Osteocyte (in vitro differentiated cells): ENCODE results near the gene CNKSR2. TPM values are rescaled to one million over a fixed set of nuclear protein-coding genes. Genes with fewer than 3 reads are reported as not detected.
A peak's percentile ranks its signal among the peaks of the same experiment; 100 is the strongest.
"Not testable (repeated sequence)": the region's sequence is repeated elsewhere in the genome, so short reads cannot be mapped to it uniquely, and the experiment has no call there.

Experiments
- DNase-seq: peaks from one replicate; pipeline ENCODE4 v3.0.0; 2021; ENCODE audit warnings: mixed read lengths; ENCODE audit not compliant: unreplicated experiment; ENCODE audit errors: extremely low spot score
- H3K27ac Mint-ChIP-seq: one replicate; pipeline ENCODE4 v1.8.0; 2021; ENCODE audit warnings: mild to moderate bottlenecking, mixed read lengths; ENCODE audit not compliant: unreplicated experiment
- H3K27me3 Mint-ChIP-seq: one replicate; pipeline ENCODE4 v1.8.0; 2021; ENCODE audit warnings: mixed read lengths; ENCODE audit not compliant: unreplicated experiment
- H3K36me3 Mint-ChIP-seq: one replicate; pipeline ENCODE4 v1.8.0; 2021; ENCODE audit warnings: mixed read lengths; ENCODE audit not compliant: unreplicated experiment
- H3K4me1 Mint-ChIP-seq: one replicate; pipeline ENCODE4 v1.8.0; 2021; ENCODE audit warnings: mixed read lengths; ENCODE audit not compliant: unreplicated experiment
- H3K4me3 Mint-ChIP-seq: one replicate; pipeline ENCODE4 v1.8.0; 2021; ENCODE audit warnings: mild to moderate bottlenecking, moderate library complexity, mixed read lengths; ENCODE audit not compliant: unreplicated experiment
- H3K9me3 Mint-ChIP-seq: one replicate; pipeline ENCODE4 v1.8.0; 2021; ENCODE audit warnings: mixed read lengths; ENCODE audit not compliant: unreplicated experiment
- CTCF ChIP-seq: fragments of 200-600 bp; sonication (generic); IDR thresholded peaks from 2 replicates; pipeline ENCODE4 v1.5.0; 2021; ENCODE audit warnings: antibody characterized with exemption, mild to moderate bottlenecking, moderate library complexity
- total RNA-seq: library from RNA; stranded (reverse); gene quantifications from 2 replicates; pipeline ENCODE4 v1.2.1, GENCODE V29; 2021

Gene CNKSR2
- total RNA-seq, 1 donor from 2014 or later: 1.1 TPM

- no peak for TF ChIP-seq CTCF
- H3K4me1 Mint-ChIP-seq: no peaks in the 10 kb centered on the region
- no peak overlapping the region for H3K4me3 Mint-ChIP-seq
- H3K36me3 Mint-ChIP-seq: no peaks in the 10 kb centered on the region
- DNase-seq: no peak
- no peak overlapping the region for H3K27ac Mint-ChIP-seq
- H3K27me3 Mint-ChIP-seq: no peaks in the 10 kb centered on the region
- no peaks in the 10 kb centered on the region for H3K9me3 Mint-ChIP-seq
Observed at GRCh38 chrX:21469071-21469470, 94.9 kb downstream of the CNKSR2 start.

GRCh38 chrX:21476909-21477308 lies 102.7 kb downstream of the CNKSR2 start:
- H3K27ac Mint-ChIP-seq: no peak overlapping the region
- H3K4me1 Mint-ChIP-seq: peaks cover 2% of the 10 kb centered on the region
- DNase-seq: no peak
- H3K27me3 Mint-ChIP-seq: no peaks in the 10 kb centered on the region
- TF ChIP-seq CTCF: no peak
- no peak overlapping the region for H3K4me3 Mint-ChIP-seq
- no peaks in the 10 kb centered on the region for H3K9me3 Mint-ChIP-seq
- no peaks in the 10 kb centered on the region for H3K36me3 Mint-ChIP-seq

- Mint-ChIP-seq H3K27ac (no peak overlapping the region), H3K4me3 (no peak overlapping the region), H3K36me3 (no peaks in the 10 kb centered on the region), H3K27me3 (no peaks in the 10 kb centered on the region), H3K4me1 (peaks cover 2% of the 10 kb centered on the region), H3K9me3 (no peaks in the 10 kb centered on the region)
- peak; percentile 73 for TF ChIP-seq CTCF
- DNase-seq: no peak
Observed at GRCh38 chrX:21479695-21480270, 105.6 kb downstream of the CNKSR2 start.

- DNase-seq: no peak
- Mint-ChIP-seq H3K27me3 (no peaks in the 10 kb centered on the region), H3K4me3 (no peak overlapping the region), H3K27ac (no peak overlapping the region), H3K4me1 (peaks cover 2% of the 10 kb centered on the region), H3K9me3 (no peaks in the 10 kb centered on the region), H3K36me3 (no peaks in the 10 kb centered on the region)
- no peak for TF ChIP-seq CTCF
Observed at GRCh38 chrX:21481761-21482160, 107.5 kb downstream of the CNKSR2 start.

GRCh38 chrX:21484051-21484450 lies 109.8 kb downstream of the CNKSR2 start:
- not testable (repeated sequence) for H3K36me3 Mint-ChIP-seq, H3K4me3 Mint-ChIP-seq, H3K4me1 Mint-ChIP-seq, DNase-seq, H3K27ac Mint-ChIP-seq, H3K9me3 Mint-ChIP-seq, H3K27me3 Mint-ChIP-seq

- no peak for DNase-seq
- H3K27ac Mint-ChIP-seq: no peak overlapping the region
- no peaks in the 10 kb centered on the region for H3K27me3 Mint-ChIP-seq
- TF ChIP-seq CTCF: no peak
- peaks cover 5% of the 10 kb centered on the region for H3K4me1 Mint-ChIP-seq
- H3K9me3 Mint-ChIP-seq: no peaks in the 10 kb centered on the region
- H3K36me3 Mint-ChIP-seq: no peaks in the 10 kb centered on the region
- H3K4me3 Mint-ChIP-seq: no peak overlapping the region
Observed at GRCh38 chrX:21487832-21488231, 113.6 kb downstream of the CNKSR2 start.
